Epithelial cell of prostate (primary cell): ENCODE measurements around the gene ZNF599.
"Not testable (repeated sequence)": the region's sequence is repeated elsewhere in the genome, so short reads cannot be mapped to it uniquely, and the experiment has no call there.

Source experiments
- DNase-seq: peaks from one replicate; pipeline ENCODE4 v3.0.0-alpha.2; 2011; ENCODE audit warnings: low read depth, low spot score
- H3K27ac ChIP-seq: fragments of 450-650 bp; 2 replicates; pipeline ENCODE4 v1.5.1; 2017; ENCODE audit warnings: mild to moderate bottlenecking

ZNF599 gene

GRCh38 chr19:34772697-34773554 lies at the start of gene ZNF599:
Gene ZNF599 (minus strand): TSS chr19:34773215. CDS start chr19:34772841, 374 bp downstream.
- DNase-seq: peak; percentile 33
- H3K27ac ChIP-seq: peak within 1 kb of the TSS; percentile 18

GRCh38 chr19:34818270-34818669 lies 45.3 kb upstream of the ZNF599 start:
- no peak for DNase-seq
- H3K27ac ChIP-seq: no peak overlapping the region

- no peak for DNase-seq
- H3K27ac ChIP-seq: no peak overlapping the region
Observed at GRCh38 chr19:34816708-34817107, 43.7 kb upstream of the ZNF599 start.

GRCh38 chr19:34808566-34808965 lies 35.6 kb upstream of the ZNF599 start:
- peak; percentile 18 for DNase-seq
- no peak overlapping the region for H3K27ac ChIP-seq

- DNase-seq: no peak
Observed at GRCh38 chr19:34806976-34807860, 34.2 kb upstream of the ZNF599 start.

GRCh38 chr19:34804115-34804514 lies 31.1 kb upstream of the ZNF599 start:
- no peak for DNase-seq
- H3K27ac ChIP-seq: no peak overlapping the region

More at GRCh38 chr19:34806976-34807860, 34.2 kb upstream of the ZNF599 start:
- H3K27ac ChIP-seq: no peak overlapping the region

GRCh38 chr19:34796953-34797352 lies 23.9 kb upstream of the ZNF599 start:
- not testable (repeated sequence) for DNase-seq, H3K27ac ChIP-seq

- no peak for DNase-seq
- no peak overlapping the region for H3K27ac ChIP-seq
Observed at GRCh38 chr19:34794066-34794960, 21.3 kb upstream of the ZNF599 start.

GRCh38 chr19:34793565-34793964 lies 20.6 kb upstream of the ZNF599 start:
- no peak overlapping the region for H3K27ac ChIP-seq
- no peak for DNase-seq

- DNase-seq: no peak
- no peak overlapping the region for H3K27ac ChIP-seq
Observed at GRCh38 chr19:34788074-34788473, 15.1 kb upstream of the ZNF599 start.

- H3K27ac ChIP-seq: no peak overlapping the region
- DNase-seq: no peak
Observed at GRCh38 chr19:34787059-34787824, 14.2 kb upstream of the ZNF599 start.

- no peak for DNase-seq
- no peak overlapping the region for H3K27ac ChIP-seq
Observed at GRCh38 chr19:34786236-34786635, 13.2 kb upstream of the ZNF599 start.

- H3K27ac ChIP-seq: no peak overlapping the region
- DNase-seq: no peak
Observed at GRCh38 chr19:34779652-34780051, 6.6 kb upstream of the ZNF599 start.

- no peak for DNase-seq
- no peak overlapping the region for H3K27ac ChIP-seq
Observed at GRCh38 chr19:34778342-34778741, 5.3 kb upstream of the ZNF599 start.

GRCh38 chr19:34774857-34775256 lies 1.8 kb upstream of the ZNF599 start:
- no peak overlapping the region for H3K27ac ChIP-seq
- DNase-seq: no peak

- no peak for DNase-seq
- H3K27ac ChIP-seq: no peak overlapping the region
Observed at GRCh38 chr19:34773555-34773864, 495 bp upstream of the ZNF599 start.

GRCh38 chr19:34767951-34768350 lies 5.1 kb downstream of the ZNF599 start:
- DNase-seq: no peak
- H3K27ac ChIP-seq: no peak overlapping the region

- DNase-seq: no peak
- no peak overlapping the region for H3K27ac ChIP-seq
Observed at GRCh38 chr19:34766386-34766785, 6.6 kb downstream of the ZNF599 start.

- DNase-seq: no peak
- no peak overlapping the region for H3K27ac ChIP-seq
Observed at GRCh38 chr19:34759218-34759917, 13.6 kb downstream of the ZNF599 start.
